Mucosa of gallbladder (tissue), 1 donor: Measurements from ENCODE around the gene THSD4. TPM values are rescaled to one million over a fixed set of nuclear protein-coding genes. Genes with fewer than 3 reads are reported as not detected.

Source experiments
- DNase-seq: peaks from one replicate; pipeline ENCODE4 v3.0.0-alpha.2; 2020; ENCODE audit warnings: low spot score
- total RNA-seq: library from RNA; stranded (reverse); gene quantifications from one replicate; pipeline ENCODE4 v1.2.1, GENCODE V29; 2021
- donor health status: DM: no; HTN: no; CAD: no.

THSD4 gene
- total RNA-seq, 1 donor from 2014 or later = 71.2 TPM

DNA sequence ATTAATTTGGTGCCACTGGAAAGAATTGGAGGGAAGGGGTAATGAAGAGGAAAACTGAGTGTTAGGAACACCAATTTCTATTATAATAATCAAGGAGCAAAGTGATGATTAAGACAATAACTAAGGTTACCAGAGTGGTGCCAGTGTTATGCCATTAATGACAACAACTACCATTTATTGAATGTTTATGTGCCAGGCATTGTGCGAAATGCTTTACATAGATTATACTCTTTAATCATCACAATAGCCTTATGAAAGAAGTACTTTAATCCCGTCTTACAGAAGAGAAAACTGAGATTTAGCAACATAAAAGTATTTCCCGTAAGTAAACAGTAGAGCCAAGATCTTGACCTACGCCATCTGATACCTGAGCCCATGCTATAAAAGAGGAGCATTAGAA lies 507.8 kb downstream of the THSD4 start:
- no peak for DNase-seq

DNA sequence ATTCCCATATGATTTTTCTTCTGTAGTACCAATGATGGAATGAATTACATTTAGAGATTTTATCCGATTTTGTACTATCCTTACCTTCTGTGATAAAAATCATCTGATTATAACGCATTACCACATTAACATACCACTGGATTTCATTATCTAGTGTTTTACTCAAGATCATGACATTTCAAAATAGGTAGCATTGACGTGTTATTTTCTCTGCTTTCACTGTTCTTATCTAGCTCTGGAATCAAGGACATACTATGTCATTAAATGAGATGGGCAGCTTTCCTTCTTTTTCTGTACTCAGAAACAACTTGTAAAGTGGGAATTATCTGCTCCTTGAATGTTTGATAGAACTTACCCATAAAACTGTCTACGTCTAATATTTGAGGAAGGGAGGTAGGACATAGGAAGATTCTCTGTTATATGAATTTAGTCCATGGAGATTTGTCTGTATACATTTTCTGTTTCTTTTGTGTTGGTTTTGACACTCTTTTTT lies 511.4 kb downstream of the THSD4 start:
- DNase-seq = no peak

DNA sequence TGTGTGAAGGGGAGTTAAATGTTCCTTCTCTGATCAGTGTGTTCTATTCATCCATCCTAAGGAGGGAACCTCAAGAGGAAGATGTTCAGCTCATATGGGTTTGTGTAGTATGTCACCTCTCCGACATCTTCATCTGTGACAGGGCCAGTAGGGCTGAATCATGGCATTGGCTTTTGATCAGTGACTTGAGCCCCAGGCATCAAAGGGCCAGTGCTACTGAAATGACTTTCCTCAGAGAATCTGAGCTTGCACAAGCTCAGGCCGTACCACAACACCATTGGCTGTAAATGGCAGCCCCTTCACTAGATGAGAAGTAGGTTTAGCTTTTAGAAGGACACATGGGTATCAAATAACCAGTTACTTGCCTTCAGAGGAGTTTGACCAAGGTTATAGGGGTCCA lies 511.9 kb downstream of the THSD4 start:
- DNase-seq = no peak

DNA sequence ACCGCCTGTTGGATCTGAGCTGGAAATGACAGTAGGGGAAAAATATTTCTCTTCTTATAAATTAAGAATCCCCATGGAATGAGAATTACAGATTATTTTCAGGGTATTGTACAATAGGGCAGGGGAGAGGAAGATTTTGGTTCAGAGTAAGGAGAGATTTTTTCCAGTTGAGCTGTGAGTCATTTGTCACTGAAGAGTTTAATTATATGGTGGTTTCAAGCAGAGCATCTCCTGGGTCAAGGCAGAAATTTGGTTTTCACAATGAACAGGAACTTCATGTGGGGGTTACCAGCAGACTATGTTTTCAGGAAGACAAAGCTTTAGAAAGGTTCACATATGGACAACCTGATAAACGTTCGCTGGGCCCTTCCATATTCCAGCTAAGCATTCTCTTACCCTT lies 512.3 kb downstream of the THSD4 start:
- DNase-seq = no peak

DNA sequence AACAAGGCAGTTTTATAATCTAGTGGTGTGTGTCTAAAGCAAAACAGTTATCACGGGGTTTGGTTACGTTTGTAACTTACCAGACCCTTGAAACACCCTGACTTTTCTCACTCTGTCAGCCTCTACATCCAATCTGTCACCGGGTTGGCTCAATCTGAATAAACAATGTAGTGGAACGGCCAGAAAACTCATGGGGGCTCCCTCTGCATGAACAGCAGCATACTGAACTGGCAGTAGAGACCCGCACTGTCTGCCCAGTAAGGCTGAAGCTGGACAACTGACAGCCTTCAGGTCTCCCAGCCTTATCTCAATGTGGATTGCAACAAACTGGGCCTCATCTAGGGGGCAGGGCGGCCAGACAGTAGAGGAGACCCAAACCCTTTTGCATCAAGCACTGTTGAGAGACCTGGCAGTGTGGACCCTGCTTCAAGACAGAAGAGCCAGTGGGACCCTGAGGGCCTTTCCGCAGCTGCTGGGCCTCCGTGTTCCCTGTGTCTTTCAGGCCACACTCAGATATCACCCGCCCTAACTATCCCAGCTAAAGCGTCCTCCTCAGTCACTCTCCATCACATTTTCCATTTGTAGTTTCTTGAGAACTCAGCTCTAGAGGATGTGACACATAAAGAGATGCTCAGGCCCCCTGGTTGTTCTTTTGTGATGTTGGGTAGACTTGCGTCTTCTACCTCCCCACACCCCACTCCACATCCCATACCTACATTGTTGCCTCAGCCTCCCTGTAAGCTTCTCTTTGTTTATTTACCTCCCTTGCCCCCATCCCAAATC lies 513.9 kb downstream of the THSD4 start:
- no peak for DNase-seq

DNA sequence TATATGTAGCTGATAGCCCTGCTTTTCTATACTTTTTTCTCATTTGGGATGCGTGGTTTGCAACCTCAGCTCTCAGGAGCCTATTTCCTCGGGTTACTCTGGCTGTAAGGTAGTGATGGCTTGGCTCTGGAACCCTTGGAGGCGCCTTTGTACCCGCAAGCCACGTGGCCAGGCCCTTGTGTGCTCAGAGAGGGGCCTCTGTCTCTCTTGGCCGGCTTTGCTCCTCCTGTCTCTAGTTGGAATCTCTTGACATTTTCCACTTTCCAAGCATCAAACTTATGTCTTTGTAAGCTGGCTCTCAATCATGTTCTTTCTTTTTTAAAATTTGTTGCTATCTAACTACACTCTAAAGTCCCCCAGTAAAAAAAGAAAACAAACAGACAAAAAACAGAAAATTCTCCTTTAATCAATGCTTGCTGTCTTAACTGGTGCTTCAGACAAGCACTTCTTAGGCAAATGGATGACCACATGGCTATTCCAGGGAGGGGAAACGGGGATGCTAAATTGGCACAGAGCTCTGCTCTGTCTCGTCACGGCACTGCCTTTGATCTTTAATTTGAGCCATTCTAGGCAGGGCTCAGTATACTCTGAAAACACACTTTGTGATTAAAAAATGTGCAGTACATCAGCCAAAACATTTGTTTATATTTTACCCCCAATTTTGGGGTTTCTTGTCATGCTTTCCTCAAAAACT lies 514.7 kb downstream of the THSD4 start:
- no peak for DNase-seq

DNA sequence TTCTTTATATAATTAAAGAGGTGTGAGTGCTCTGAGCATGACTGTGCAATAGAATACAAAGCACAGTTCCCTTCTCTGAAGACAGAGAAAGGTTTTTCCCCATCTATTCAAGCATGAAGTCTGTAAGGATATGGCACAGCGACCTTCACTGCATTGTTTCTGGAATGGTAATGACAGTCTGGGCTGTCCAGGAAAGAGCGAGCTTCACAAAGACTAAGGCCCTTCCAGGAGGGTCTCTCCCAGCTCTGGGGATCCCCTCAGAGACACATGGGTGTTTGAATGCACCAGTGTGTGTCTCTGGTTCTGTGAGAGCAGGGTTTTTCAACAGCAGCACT lies 515.2 kb downstream of the THSD4 start:
- DNase-seq = no peak

DNA sequence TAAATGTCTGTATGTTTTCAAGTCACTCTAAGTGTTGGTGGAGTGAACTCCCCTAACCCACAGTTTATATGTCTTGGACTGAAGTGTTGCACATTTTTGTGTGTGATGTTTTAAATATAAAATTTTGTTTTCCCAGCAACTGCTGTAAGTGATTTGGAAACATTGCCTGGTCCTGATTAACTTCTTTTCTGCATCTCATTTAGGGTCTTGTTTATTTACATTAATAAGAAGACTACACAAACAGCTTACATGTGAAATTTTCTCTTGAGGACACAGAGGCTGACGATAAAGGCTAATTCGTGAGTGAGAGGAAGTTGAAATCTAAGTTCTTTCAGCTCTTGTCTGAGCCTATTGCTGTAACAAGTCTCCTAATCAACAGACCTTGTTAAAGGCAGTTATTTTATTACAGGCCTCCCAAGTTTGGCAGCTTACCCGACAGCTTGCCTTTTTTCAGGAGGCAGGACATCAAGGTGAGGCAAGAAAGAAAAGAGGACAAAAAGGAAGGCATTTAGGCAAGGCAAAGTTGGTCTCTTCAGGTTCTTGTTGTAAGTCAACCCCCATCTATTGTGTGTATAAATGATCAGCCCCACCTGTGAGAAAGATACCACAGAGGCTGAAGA lies 517.4 kb downstream of the THSD4 start:
- no peak for DNase-seq

DNA sequence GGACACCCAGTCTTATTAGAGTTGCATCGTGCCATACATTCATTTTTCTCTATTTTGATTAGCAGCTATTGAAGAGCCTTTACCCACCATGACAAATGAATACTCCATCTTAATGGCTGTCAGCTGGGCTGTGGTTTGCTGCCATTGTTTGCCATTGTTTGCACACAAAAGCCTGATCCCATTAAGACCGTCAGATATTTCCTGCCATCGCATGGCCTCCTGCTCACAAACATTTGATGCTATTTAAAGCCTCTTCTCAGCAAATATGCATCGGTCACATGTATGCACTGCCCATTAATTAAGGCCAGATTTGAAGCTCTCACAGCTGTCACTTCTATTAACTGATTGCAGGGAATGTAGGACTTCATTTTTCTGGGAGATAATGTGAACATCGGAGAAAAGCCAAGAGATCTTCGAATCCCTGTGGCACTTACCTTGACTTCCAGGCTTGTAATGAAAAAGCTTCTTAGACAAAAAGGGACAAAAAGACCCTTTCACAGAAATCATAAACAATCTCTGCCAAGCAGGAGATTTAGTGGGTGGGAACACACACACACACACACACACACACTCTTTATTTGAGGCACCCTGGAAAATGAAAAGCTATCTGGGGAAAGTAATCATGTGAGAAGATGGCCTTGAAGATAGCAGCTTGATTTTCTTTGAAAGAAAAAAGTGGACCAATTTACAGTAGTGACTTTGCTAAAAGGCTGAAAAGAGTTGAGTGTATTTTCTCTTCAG lies 519.7 kb downstream of the THSD4 start:
- DNase-seq = no peak

DNA sequence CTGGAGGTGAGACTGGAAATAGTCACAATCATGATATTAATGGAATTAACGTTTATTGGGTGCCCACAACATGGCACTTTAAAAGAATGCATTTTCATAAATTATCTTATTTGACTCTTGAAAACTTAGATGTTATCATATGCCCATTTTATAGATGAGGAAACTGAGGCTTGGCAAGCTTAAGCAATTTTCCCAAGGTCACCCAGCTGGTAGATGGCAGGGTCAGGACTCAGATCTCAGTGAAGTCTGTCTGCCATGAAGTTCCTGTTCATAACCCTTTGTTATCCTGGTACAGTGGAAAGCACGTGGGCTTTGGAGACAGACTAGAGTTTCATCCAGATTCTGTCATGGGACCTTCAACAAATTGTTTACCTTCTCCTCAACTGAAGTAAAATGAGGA lies 520.5 kb downstream of the THSD4 start:
- no peak for DNase-seq

DNA sequence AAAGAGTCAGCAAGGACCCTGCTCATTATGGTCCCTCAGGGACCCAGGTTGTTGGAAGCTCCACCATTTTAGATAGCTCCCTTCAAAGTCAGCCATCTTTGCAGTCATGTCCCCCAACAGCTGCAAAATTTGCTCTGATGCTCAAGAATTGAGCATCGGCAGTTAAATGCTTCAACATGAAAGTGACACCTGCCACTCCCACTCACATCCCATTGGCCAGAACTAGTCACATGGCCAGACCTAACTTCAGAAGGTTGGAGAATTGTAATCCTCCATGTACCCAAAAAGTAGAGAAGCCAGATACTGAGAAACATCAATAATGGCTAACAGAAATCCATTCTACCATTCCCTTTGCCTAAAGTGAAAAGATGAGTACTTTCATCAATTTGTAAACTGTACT lies 523.6 kb downstream of the THSD4 start:
- DNase-seq = no peak

DNA sequence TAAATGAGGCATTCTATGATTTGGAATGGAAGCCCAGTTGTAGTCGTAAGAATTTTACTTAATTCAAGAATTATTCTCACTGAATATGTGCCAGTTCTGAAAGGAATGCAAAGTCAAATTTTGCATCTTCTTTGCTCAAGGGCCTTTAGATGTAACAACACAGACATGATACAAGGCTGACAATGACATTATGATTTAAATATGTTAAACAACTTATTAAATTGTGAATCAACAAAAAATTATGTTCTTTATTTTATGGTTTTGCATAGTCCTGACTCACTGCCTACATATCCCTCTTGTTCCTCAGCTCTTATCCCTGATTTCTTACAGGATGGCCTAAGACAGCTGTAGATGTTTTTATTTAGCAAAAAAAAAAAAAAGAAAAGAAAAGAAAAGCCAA lies 524.2 kb downstream of the THSD4 start:
- no peak for DNase-seq

DNA sequence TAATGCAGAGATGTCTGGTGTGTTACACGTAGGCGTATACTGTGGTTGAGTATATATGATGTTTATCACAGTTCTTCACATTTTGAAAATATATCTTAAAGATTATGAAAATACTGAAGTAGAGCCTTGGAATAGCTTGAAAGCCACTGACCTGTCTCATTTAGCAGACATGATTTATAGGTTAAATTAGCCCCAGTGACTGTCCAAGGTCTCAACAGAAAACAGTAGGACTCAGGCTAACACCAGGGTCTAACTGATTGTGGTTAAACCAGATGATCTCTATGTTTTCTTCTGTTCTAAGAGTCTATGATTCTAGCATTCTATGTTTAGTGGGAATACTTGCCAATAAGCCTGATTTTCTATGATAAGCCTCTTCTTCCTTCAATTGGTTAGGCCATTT lies 528.6 kb downstream of the THSD4 start:
- DNase-seq = no peak

DNA sequence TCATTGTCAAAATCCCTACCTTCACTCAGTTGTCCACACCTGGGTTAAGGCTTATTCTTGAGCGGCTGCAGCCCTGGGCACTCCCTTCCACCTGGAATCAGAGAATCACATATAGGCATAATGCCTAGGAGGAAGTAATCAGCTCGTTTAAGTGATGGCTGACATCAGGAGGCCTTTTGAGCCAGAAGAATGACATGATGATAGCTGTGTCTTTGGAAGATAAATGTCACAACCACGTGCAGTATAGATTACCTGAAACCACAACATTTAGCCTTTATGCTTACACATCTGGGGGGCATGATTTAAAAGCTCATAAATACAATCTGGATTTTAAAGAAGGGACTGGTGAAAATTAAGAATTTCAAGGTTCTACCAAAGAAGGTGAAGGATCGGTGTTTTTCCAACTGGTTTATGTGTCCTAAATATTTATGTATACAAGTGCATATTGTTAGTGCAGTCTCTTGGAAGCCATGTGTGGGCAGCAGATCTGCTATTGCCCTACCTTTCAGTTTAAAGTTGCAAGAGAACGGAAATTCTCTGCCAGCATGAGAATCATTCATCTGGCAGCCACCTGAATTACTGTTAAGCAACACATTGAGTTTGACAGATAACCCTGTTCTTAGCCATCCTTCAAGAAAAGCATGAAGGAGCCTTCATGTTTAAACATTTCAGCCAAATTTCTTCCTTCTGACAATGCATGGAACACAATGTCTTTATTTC lies 531.7 kb downstream of the THSD4 start:
- no peak for DNase-seq

DNA sequence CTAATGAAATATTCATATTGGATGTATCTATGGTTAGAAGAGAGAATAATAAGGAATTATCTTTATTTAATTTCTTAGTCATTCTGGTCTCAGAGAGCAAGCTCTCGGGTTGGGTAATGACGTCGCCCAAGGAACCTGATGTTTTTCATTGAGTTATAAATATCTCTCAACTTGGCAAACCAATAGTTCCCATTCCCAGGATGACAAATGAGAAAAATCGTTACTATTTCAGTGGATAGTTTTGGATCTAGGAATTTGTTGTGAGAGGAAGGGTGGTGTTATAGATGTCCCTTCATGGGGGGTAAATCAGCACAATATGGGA lies 532.2 kb downstream of the THSD4 start:
- no peak for DNase-seq

DNA sequence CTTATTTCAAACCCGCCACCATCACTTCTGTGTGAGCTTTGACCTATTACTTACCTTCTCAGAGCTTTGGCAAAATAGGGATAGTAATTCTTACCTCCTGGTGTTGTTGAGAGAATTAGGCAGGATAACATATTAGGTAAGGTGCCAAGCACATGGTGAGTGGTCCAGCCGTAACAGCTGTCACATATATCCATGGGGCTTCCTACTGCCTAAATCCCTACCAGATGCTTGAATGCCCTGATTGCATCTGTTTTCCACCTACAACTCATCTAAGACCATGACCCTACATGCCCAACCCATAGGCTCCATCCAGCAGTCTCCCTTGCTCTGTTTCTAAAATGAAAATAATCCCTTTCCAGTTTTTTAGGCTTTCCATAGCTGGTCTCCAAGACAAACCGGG lies 532.8 kb downstream of the THSD4 start:
- DNase-seq = no peak

DNA sequence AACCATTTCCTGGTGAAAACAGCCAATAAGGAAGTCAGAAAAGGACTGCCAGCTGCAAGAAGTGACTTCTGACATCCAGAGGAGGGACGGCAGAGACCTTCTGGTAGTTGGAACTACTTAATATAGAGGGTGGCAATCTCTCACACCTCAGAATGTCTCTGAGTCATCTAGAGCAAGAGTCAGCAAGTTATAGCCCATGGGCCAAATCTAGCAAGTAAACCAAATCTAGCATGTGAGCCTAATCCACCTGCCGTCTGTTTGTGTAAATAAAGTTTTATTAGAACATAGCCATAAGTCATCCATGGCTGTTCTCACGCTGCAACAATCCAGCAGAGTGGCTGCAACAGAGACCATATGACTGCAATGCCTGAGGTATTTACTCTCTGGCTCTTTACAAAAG lies 534.6 kb downstream of the THSD4 start:
- DNase-seq = no peak

DNA sequence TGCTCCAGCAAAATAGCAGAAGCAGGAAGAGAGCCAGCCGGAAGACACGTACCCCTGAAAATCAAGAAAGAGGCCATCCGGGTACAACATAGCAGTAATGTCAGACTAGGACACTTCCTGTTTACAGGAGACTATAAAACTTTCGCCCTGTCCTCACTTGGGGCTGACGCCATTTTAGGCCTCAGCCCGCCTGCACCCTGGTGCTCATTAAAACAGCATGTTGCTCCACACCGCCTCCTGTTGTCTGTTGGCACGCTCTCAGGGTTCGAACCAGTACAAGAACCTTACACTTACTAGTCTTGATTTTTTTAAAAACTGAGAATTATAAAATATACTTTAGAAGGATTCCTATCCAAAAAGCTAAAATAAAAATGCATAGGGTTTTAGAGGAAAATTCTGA lies 535.3 kb downstream of the THSD4 start:
- DNase-seq = no peak

DNA sequence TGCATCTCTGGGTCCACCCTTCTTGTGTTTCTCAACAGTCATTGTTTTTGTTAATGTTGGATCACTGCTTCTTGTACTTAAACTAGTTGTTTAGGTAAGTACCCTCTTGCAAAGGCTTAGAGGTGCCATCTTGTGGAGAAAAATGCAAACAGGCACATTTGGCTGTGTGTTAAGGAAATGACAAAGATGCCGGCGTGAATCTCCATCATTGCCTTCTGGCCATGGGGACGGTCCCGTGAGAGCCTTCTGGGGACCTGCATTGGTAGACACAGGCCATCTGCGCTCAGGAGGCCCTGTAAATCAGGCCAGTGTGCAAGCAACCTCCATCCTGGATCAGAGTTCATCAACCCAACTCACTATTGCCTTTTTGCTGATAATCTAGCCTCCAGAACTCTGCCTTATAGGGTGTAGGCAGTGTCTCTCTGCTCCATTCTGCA lies 536.5 kb downstream of the THSD4 start:
- DNase-seq = no peak

DNA sequence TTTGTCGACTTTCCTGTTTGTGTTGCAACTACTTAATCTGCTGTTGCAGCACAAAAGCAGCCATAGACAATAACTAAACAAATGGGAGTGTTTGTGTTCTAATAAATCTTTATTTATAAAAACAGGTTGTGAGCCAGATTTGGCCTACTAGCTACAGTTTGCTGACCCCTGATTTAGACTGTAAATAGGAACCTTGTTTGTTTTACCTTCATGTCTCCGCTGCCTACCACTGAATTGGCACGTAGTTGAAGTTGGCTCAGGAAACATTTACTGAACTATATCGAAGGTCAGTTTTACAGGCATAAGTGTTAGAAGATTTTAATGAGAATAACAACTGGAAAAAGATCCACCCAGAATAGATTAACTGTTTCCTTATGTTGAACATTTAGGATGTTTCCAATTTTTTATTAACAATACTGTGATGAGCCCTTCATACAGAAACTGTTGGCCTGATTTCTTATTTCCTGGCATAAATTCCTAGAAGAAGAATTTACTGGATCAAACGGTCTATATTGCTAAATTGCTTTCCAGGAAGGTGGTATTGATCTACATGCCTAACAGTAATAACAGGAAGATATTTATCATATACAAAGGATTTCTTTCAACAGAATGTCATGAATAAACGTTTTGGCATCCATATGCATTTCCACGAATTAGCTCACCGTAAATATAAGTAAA lies 538.9 kb downstream of the THSD4 start:
- no peak for DNase-seq

DNA sequence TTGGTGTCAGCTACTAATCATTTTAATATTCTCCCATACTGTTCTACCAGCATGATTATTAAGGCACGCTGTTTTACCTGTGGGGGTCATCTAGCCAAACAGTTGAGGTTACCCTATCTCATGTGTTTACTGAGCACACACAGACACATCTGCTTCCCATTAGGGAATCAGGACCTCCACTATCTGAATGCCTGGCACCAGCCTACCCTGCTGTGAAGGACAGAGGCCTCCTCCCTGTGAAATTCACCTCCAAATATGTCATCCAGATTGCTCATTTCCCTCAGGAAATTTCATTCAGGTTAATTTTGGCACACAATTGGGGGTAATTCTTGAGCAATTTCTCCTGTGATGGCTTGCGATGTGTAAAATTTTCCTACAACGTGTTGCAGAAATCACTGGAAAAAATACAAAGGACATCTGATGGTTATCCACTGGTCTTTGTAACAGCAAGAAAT lies 539.5 kb downstream of the THSD4 start:
- no peak for DNase-seq
